ENCODE data around the gene ADGRD1.

DNA sequence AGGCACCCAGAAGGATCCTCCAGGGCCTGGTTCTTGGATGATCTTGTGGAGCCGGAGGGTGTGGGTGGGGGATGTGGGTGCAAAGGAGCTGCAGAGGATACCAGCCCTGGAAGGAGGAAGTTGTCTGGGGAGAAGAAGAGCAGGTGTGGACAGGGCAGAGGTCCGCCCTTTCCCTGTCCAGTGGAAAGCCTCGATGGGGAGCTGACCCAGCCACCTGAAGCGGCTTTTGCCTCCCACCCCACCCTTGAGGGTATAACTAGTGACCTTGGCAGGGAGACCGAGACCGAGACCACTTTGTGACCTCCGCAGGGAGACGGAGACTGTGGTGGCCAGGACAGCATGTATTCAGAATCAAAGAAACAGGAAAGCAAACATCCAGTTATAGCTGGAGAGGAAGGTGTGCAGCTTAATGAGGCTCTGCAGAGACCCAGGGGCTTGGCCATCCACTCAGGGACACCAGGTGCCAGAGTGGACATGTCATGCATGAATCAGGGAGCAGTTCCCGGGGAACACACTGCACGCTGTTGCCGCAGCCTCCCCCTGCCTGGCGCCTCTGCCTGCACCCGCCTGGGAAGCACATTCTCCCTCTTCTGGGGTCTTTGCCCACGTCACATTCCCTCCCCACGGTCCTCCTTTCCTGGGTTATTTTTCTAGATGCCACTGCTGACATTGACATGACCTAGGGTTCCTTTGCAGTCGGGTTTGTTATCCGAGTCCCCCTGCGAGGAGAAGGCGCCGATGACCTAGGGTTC lies 87.7 kb downstream of the ADGRD1 start:
- TF ChIP-seq, protein P1, sequence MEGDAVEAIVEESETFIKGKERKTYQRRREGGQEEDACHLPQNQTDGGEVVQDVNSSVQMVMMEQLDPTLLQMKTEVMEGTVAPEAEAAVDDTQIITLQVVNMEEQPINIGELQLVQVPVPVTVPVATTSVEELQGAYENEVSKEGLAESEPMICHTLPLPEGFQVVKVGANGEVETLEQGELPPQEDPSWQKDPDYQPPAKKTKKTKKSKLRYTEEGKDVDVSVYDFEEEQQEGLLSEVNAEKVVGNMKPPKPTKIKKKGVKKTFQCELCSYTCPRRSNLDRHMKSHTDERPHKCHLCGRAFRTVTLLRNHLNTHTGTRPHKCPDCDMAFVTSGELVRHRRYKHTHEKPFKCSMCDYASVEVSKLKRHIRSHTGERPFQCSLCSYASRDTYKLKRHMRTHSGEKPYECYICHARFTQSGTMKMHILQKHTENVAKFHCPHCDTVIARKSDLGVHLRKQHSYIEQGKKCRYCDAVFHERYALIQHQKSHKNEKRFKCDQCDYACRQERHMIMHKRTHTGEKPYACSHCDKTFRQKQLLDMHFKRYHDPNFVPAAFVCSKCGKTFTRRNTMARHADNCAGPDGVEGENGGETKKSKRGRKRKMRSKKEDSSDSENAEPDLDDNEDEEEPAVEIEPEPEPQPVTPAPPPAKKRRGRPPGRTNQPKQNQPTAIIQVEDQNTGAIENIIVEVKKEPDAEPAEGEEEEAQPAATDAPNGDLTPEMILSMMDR (IDR thresholded peaks at IDR 0.05; ENCODE audit: low read depth, low read length): no peak
- TF ChIP-seq MYC (IDR thresholded peaks at IDR 0.05; ENCODE audit: low read depth, low read length): no peak
- TF ChIP-seq POLR2A (IDR thresholded peaks at IDR 0.05; ENCODE audit: extremely low read depth, insufficient read length): no peak
- TF ChIP-seq, protein P2, sequence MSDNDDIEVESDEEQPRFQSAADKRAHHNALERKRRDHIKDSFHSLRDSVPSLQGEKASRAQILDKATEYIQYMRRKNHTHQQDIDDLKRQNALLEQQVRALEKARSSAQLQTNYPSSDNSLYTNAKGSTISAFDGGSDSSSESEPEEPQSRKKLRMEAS (IDR thresholded peaks at IDR 0.05; ENCODE audit: low read depth, low read length): no peak

Data from NB4 (cell line).